GM19238 (cell line): Measurements from ENCODE around the gene RNF213.
"Not testable (repeated sequence)": the region's sequence is repeated elsewhere in the genome, so short reads cannot be mapped to it uniquely, and the experiment has no call there.

Experiments used
- DNase-seq: peaks from one replicate; pipeline ENCODE4 v3.0.0; 2011; ENCODE audit warnings: low spot score; ENCODE audit not compliant: insufficient read length

RNF213 gene

GRCh38 chr17:80388175-80388574, 127.5 kb downstream of the RNF213 start:
- no peak for DNase-seq

GRCh38 chr17:80388601-80389000, 127.9 kb downstream of the RNF213 start:
- no peak for DNase-seq

GRCh38 chr17:80389011-80389995, 128.7 kb downstream of the RNF213 start:
- DNase-seq: no peak

GRCh38 chr17:80393241-80393890, 132.7 kb downstream of the RNF213 start:
- no peak for DNase-seq

- no peak for DNase-seq
Measured at GRCh38 chr17:80393961-80394360, 133.3 kb downstream of the RNF213 start.

GRCh38 chr17:80394629-80395216, 134.1 kb downstream of the RNF213 start:
- DNase-seq: no peak

GRCh38 chr17:80395402-80396151, 134.9 kb downstream of the RNF213 start:
- DNase-seq: no peak

- no peak for DNase-seq
Measured at GRCh38 chr17:80396157-80397033, 135.7 kb downstream of the RNF213 start.

GRCh38 chr17:80397034-80397387, 136.4 kb downstream of the RNF213 start:
- DNase-seq: no peak

GRCh38 chr17:80397686-80398085, 137.0 kb downstream of the RNF213 start:
- no peak for DNase-seq

- not testable (repeated sequence) for DNase-seq
Measured at GRCh38 chr17:80401086-80401485, 140.4 kb downstream of the RNF213 start.

- not testable (repeated sequence) for DNase-seq
Measured at GRCh38 chr17:80402102-80402501, 141.4 kb downstream of the RNF213 start.

- DNase-seq: no peak
Measured at GRCh38 chr17:80402959-80403358, 142.3 kb downstream of the RNF213 start.

- DNase-seq: no peak
Measured at GRCh38 chr17:80406146-80406545, 145.5 kb downstream of the RNF213 start.

- not testable (repeated sequence) for DNase-seq
Measured at GRCh38 chr17:80407917-80408316, 147.3 kb downstream of the RNF213 start.

- no peak for DNase-seq
Measured at GRCh38 chr17:80408872-80409271, 148.2 kb downstream of the RNF213 start.

- DNase-seq: no peak
Measured at GRCh38 chr17:80409626-80410025, 149.0 kb downstream of the RNF213 start.

- DNase-seq: not testable (repeated sequence)
Measured at GRCh38 chr17:80410441-80411087, 149.9 kb downstream of the RNF213 start.

- DNase-seq: no peak
Measured at GRCh38 chr17:80413771-80414507, 153.3 kb downstream of the RNF213 start.
